ENCODE measurements around the gene SUMO3.

SUMO3 gene

DNA sequence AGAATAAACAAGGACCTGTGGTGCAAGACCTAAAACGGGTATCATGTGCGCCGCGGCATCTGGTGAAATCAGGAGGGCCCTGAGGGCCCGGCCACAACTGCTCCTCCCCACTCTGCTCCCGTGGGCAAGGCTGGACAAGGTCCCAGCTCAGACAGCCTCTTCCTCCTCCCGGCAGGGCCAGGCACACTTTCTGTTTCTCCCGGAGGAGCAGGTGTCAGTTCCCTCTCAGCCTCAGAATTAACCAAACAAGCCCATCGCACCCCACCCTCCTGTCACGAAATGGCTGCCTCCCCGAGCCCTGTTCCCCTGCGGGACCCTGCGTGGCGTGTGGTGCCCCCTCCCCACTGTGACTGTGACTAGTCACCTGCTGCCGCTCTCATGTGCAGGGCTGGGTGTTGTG is 40.4 kb upstream of the SUMO3 start:
- no peak for DNase-seq (ENCODE audit: extremely low read depth, low read depth)

DNA sequence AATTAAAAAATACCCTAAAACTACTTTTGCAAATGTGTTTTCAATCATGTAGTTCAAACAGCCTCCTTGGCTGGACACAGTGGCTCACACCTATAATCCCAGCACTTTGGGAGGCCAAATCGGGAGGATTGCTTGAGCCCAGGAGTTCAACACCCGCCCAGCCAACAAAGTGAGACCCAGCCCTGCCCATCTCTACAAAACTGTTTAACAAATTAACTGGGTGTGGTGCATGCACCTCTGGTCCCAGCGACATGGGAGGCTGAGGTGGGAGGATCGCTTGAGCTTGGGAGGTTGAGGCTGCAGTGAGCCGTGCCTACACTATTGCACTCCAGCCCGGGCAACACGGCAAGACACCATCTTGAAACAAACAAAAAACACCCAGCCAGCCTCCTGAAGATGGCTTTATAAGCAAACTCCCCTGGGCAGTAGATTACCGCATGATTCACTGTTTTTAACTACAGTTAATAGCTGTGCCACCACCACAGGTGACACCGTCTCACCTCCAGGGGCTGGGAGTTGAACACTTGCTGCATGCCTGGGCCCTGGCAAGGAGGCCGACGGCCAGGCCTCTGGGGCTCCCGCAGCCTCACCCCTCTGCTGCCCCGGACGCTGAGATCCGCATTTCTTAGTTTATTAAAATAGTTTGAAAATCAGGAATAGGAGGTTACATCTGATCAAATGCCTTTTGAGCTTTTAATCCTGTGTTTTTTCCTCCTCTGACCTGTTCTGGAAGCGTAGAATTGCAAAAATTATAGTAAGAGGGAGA is 39.4 kb upstream of the SUMO3 start:
- no peak for DNase-seq (ENCODE audit: extremely low read depth, low read depth)
- TF ChIP-seq, protein P1, sequence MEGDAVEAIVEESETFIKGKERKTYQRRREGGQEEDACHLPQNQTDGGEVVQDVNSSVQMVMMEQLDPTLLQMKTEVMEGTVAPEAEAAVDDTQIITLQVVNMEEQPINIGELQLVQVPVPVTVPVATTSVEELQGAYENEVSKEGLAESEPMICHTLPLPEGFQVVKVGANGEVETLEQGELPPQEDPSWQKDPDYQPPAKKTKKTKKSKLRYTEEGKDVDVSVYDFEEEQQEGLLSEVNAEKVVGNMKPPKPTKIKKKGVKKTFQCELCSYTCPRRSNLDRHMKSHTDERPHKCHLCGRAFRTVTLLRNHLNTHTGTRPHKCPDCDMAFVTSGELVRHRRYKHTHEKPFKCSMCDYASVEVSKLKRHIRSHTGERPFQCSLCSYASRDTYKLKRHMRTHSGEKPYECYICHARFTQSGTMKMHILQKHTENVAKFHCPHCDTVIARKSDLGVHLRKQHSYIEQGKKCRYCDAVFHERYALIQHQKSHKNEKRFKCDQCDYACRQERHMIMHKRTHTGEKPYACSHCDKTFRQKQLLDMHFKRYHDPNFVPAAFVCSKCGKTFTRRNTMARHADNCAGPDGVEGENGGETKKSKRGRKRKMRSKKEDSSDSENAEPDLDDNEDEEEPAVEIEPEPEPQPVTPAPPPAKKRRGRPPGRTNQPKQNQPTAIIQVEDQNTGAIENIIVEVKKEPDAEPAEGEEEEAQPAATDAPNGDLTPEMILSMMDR (IDR thresholded peaks at IDR 0.05; ENCODE audit: low read depth, low read length, missing control alignments): no peak
- H3K4me3 ChIP-seq (replicated peaks; ENCODE audit: low read depth, low read length): no peak overlapping the region

More for the DNA sequence above, 40.4 kb upstream of the SUMO3 start:
- no peak overlapping the region for H3K4me3 ChIP-seq (replicated peaks; ENCODE audit: low read depth, low read length)
- TF ChIP-seq, protein P1 (IDR thresholded peaks at IDR 0.05; ENCODE audit: low read depth, low read length, missing control alignments): no peak

DNA sequence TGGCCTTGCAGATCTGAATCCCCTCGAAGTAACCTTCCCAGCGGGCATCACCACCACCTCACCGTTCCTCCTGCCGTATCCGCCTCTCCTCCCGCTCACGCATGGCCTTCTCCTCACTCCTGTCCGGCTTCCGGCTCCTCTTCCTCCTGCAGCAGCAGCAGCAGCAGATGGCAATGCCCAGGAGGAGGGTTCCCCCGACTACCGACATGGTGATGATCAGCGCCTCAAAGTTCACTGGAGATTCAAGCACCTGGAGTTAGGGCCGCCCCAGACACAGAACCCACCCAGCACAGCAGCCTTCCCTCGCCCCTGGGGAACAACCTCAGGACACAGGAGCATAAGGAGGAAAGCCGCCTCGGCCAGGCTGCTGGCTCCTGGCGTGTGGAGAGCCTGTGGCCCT is 38.3 kb upstream of the SUMO3 start:
- no peak for DNase-seq (ENCODE audit: extremely low read depth, low read depth)
- H3K4me3 ChIP-seq (replicated peaks; ENCODE audit: low read depth, low read length): no peak overlapping the region
- TF ChIP-seq, protein P1 (IDR thresholded peaks at IDR 0.05; ENCODE audit: low read depth, low read length, missing control alignments): no peak

DNA sequence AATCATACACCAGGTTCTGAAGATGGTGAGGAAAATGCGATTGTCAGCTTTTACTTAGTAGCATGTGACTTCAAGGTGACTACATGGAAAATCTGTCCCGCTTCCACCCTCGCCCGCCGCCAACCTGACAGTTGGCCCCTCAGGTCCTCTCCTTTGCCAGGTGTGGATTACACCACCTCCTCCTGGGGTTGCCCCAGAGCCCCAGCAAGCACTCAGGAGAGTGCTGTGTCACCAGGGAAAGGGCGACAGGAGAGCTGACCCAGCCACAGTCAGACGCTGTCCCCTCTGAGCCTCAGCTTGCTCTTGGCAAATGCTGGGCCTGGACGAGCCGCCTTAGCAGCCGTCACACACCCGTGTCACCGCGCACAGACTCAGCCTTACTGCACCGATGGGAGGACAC is 37.7 kb upstream of the SUMO3 start:
- TF ChIP-seq, protein P1 (IDR thresholded peaks at IDR 0.05; ENCODE audit: low read depth, low read length, missing control alignments): no peak
- DNase-seq (ENCODE audit: extremely low read depth, low read depth): no peak
- H3K4me3 ChIP-seq (replicated peaks; ENCODE audit: low read depth, low read length): no peak overlapping the region

DNA sequence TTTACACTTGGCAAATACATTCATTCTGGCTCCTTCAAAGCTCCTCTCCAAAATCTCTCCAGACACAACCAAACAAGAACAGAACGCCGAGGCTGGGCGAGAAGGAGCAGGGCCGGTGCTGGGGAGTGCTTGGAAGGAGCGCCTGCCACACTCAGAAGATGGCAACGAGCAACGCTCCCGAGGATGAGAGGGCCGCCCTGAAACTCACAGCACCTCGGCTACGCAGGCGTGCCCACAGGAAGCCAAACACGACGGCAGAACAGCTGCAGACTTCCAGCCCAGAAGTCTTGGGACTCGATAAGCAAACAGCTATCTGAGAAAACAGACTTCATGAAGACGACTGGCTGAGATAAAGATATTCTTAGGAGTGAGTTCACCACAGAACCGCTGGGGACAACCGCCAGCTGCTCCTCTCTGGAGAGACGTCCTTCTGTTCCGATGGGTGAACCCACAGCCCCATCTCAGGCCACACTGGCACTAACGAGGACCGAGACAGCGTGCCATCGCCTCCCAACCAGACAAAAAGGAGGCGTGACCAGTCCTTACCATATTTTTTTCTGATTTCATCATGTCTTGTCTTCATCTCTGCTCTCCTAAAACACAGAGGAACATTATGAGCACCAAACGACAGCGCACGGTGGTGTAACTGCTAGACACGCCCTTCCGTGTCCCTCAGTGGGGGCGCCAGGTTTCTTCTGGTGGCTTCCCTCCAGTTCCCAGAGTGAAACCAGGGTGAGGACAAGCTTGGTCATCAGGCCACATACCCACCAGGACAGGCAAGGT is 37.0 kb upstream of the SUMO3 start:
- no peak overlapping the region for H3K4me3 ChIP-seq (replicated peaks; ENCODE audit: low read depth, low read length)
- no peak for DNase-seq (ENCODE audit: extremely low read depth, low read depth)
- TF ChIP-seq, protein P1 (IDR thresholded peaks at IDR 0.05; ENCODE audit: low read depth, low read length, missing control alignments): no peak

DNA sequence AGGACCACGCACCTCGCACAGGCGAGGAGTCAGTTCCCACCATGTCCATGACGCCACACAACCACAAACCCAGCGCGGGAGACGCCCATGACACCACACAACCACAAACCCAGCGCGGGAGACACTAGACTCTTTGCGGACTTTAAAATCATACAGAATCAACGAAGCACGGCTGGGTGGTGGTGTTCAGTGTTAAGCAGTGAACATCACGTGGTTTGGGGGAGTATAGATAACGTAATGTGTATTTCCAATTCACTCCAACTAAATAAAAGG is 36.5 kb upstream of the SUMO3 start:
- H3K4me3 ChIP-seq (replicated peaks; ENCODE audit: low read depth, low read length): no peak overlapping the region
- TF ChIP-seq, protein P1 (IDR thresholded peaks at IDR 0.05; ENCODE audit: low read depth, low read length, missing control alignments): no peak
- DNase-seq (ENCODE audit: extremely low read depth, low read depth): no peak

Measured in HFF-Myc (cell line).